A673 (cell line): ENCODE results near the gene PRKAG2.

Source experiments
- CTCF ChIP-seq: fragments of 300-800, 200-600 bp; sonication (generic); conservative IDR thresholded peaks from 2 replicates; pipeline ENCODE4 v1.5.1; 2017; ENCODE audit warnings: low read depth, mild to moderate bottlenecking, antibody characterized with exemption, low read length, moderate library complexity, mixed read lengths
- EZH2 ChIP-seq: fragments of 200-600 bp; sonication (generic); IDR thresholded peaks from 2 replicates; pipeline ENCODE4 v1.6.1; 2017; ENCODE audit warnings: borderline replicate concordance, low read depth, mild to moderate bottlenecking, mixed read lengths, antibody characterized with exemption, low read length; ENCODE audit not compliant: poor library complexity, severe bottlenecking

GRCh38 chr7:151611041-151611440 lies 265.9 kb downstream of the PRKAG2 start:
- no peak for TF ChIP-seq CTCF
- no peak for TF ChIP-seq EZH2
